NB4 (cell line): ENCODE data around the gene NAGA.

Experiments used
- DNase-seq: peaks from one replicate; pipeline ENCODE4 v3.0.0; 2010; ENCODE audit warnings: low read depth
- H3K4me3 ChIP-seq: one replicate; pipeline ENCODE4 v1.5.1; 2011; ENCODE audit warnings: mild to moderate bottlenecking, low read depth, low read length, moderate library complexity
- CTCF ChIP-seq: IDR thresholded peaks from one replicate; pipeline ENCODE4 v1.5.1; 2012; ENCODE audit warnings: low read depth, low read length
- MYC ChIP-seq: IDR thresholded peaks from 2 replicates; pipeline ENCODE4 v1.6.1; 2011; ENCODE audit warnings: low read depth, low read length
- POLR2A ChIP-seq: IDR thresholded peaks from 2 replicates; pipeline ENCODE4 v1.6.1; 2011; ENCODE audit warnings: mild to moderate bottlenecking; ENCODE audit not compliant: insufficient read length; ENCODE audit errors: extremely low read depth
- TF ChIP-seq, protein P1 (sequence below): IDR thresholded peaks from 2 replicates; pipeline ENCODE4 v1.6.1; 2011; ENCODE audit warnings: low read depth, low read length

Gene NAGA

GRCh38 chr22:42010778-42011177 is 59.8 kb downstream of the NAGA start:
- no peak for DNase-seq
- TF ChIP-seq POLR2A, result no peak
- TF ChIP-seq MYC, result no peak
- TF ChIP-seq CTCF, result no peak
- TF ChIP-seq, protein P1, sequence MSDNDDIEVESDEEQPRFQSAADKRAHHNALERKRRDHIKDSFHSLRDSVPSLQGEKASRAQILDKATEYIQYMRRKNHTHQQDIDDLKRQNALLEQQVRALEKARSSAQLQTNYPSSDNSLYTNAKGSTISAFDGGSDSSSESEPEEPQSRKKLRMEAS, result no peak
- H3K4me3 ChIP-seq, result no peak overlapping the region
